CD14-positive monocyte (primary cell): ENCODE measurements around the gene ATRN. TPM values are rescaled to one million over a fixed set of nuclear protein-coding genes. Genes with fewer than 3 reads are reported as not detected.

Experiments
- DNase-seq, 3 donors: peaks; one replicate each; pipeline ENCODE4 v3.0.0-alpha.2; 2011 to 2022
- H2AFZ ChIP-seq: 2 replicates; pipeline ENCODE4 v1.6.0; 2012; ENCODE audit warnings: mild to moderate bottlenecking, low read depth, low read length, inconsistent platforms; ENCODE audit not compliant: insufficient read depth, poor library complexity, severe bottlenecking
- H3K27ac ChIP-seq, 2 donors: 1 replicate in 1 of 2; 2 replicates in 1 of 2; pipeline ENCODE4 v1.5.1; 2012 to 2013; ENCODE audit warnings: low read length in 2 of 2, control low read depth in 1 of 2, inconsistent platforms in 1 of 2, low read depth in 1 of 2, mild to moderate bottlenecking in 1 of 2
- H3K27me3 ChIP-seq, 2 donors: one replicate each; pipeline versions ENCODE4 v1.6.0 to v1.6.1; 2011 to 2013; ENCODE audit warnings: low read length in 2 of 2; ENCODE audit not compliant: control insufficient read depth in 2 of 2, insufficient read depth in 2 of 2
- H3K36me3 ChIP-seq, 2 donors: replicated peaks in 1 of 2; 1 replicate in 1 of 2; 2 replicates in 1 of 2; pipeline versions ENCODE4 v1.5.1 to v1.6.1; 2012 to 2013; ENCODE audit warnings: low read length in 2 of 2, control low read depth in 1 of 2, inconsistent platforms in 1 of 2, mild to moderate bottlenecking in 1 of 2; ENCODE audit not compliant: insufficient read depth in 2 of 2, control insufficient read depth in 1 of 2
- H3K4me1 ChIP-seq, 2 donors: 1 replicate in 1 of 2; 2 replicates in 1 of 2; pipeline versions ENCODE4 v1.5.1 to v1.6.1; 2012 to 2013; ENCODE audit warnings: low read length in 2 of 2, control low read depth in 1 of 2, inconsistent platforms in 1 of 2, mild to moderate bottlenecking in 1 of 2, moderate library complexity in 1 of 2; ENCODE audit not compliant: insufficient read depth in 2 of 2, control insufficient read depth in 1 of 2
- H3K4me2 ChIP-seq: replicated peaks from 2 replicates; pipeline ENCODE3; 2012; ENCODE audit warnings: low read length, moderate library complexity, mild to moderate bottlenecking; ENCODE audit not compliant: poor library complexity, severe bottlenecking; ENCODE audit errors: extremely low read depth
- H3K4me3 ChIP-seq, 3 experiments: fragments of 200-600 bp in 1 of 3; sonication (generic) in 1 of 3; replicated peaks in 1 of 3; 1 replicate in 2 of 3; 2 replicates in 1 of 3; pipeline ENCODE4 v1.5.1; 2011 to 2013; ENCODE audit warnings: low read length in 3 of 3, mild to moderate bottlenecking in 3 of 3, control low read depth in 2 of 3, low read depth in 2 of 3, inconsistent platforms in 1 of 3, moderate library complexity in 1 of 3
- H3K79me2 ChIP-seq: 2 replicates; pipeline ENCODE4 v1.6.0; 2012; ENCODE audit warnings: mild to moderate bottlenecking, control low read depth, inconsistent platforms, low read length, moderate library complexity; ENCODE audit not compliant: insufficient read depth
- H3K9ac ChIP-seq: 2 replicates; pipeline ENCODE4 v1.6.0; 2017; ENCODE audit warnings: low read length, mild to moderate bottlenecking; ENCODE audit not compliant: insufficient read depth, poor library complexity, severe bottlenecking
- H3K9me3 ChIP-seq, 2 donors: replicated peaks in 1 of 2; 1 replicate in 1 of 2; 2 replicates in 1 of 2; pipeline versions ENCODE4 v1.5.1 to v1.6.1; 2012 to 2013; ENCODE audit warnings: low read length in 2 of 2, control low read depth in 1 of 2; ENCODE audit not compliant: control insufficient read depth in 1 of 2, insufficient read depth in 1 of 2
- H4K20me1 ChIP-seq: 2 replicates; pipeline ENCODE4 v1.6.0; 2012; ENCODE audit warnings: mild to moderate bottlenecking, low read length, control low read depth, moderate library complexity; ENCODE audit not compliant: insufficient read depth
- H3K27ac Mint-ChIP-seq, 7 donors: one replicate each; pipeline ENCODE4 v1.8.0; 2020; ENCODE audit warnings: mild to moderate bottlenecking in 7 of 7, mixed read lengths in 7 of 7, moderate library complexity in 6 of 7, inconsistent platforms in 2 of 7
- H3K27me3 Mint-ChIP-seq, 3 donors: one replicate each; pipeline ENCODE4 v1.8.0; 2021 to 2022; ENCODE audit warnings: low read depth in 3 of 3, mild to moderate bottlenecking in 3 of 3, mixed read lengths in 3 of 3, moderate library complexity in 3 of 3, inconsistent platforms in 1 of 3
- H3K36me3 Mint-ChIP-seq, 2 donors: one replicate each; pipeline ENCODE4 v1.8.0; 2020; ENCODE audit warnings: mixed read lengths in 2 of 2, inconsistent platforms in 1 of 2, mild to moderate bottlenecking in 1 of 2
- H3K4me1 Mint-ChIP-seq: one replicate; pipeline ENCODE4 v1.8.0; 2020; ENCODE audit warnings: mild to moderate bottlenecking, mixed read lengths
- H3K4me3 Mint-ChIP-seq, 2 donors: one replicate each; pipeline ENCODE4 v1.8.0; 2020; ENCODE audit warnings: mild to moderate bottlenecking in 2 of 2, mixed read lengths in 2 of 2, moderate library complexity in 1 of 2
- H3K9me3 Mint-ChIP-seq, 7 donors: one replicate each; pipeline ENCODE4 v1.8.0; 2020 to 2022; ENCODE audit warnings: mixed read lengths in 7 of 7, mild to moderate bottlenecking in 6 of 7, moderate library complexity in 6 of 7, inconsistent platforms in 2 of 7
- CTCF ChIP-seq: fragments of 200-600 bp; IDR thresholded peaks from one replicate; pipeline ENCODE4 v1.8.0; 2022; ENCODE audit warnings: antibody characterized with exemption, mild to moderate bottlenecking
- WGBS: methylation state at CpG from one replicate; pipeline ENCODE4 v1.1.5; 2013; ENCODE audit warnings: missing lambda C conversion rate; ENCODE audit not compliant: insufficient coverage; 5-methylcytosine and 5-hydroxymethylcytosine counted together
- intact Hi-C, 2 donors: fragments of 100-400 bp; cut with micrococcal nuclease; formaldehyde crosslinking; loops; one replicate each; pipeline versions ENCODE4 v1.15.0 to v1.15.1; 2023
- polyA plus RNA-seq, 3 donors: library from polyadenylated mRNA; depleted of rRNA in 1 of 3; unstranded in 2 of 3; stranded (reverse) in 1 of 3; fragments of 300-500 nt in 2 of 3; fragments of >200 nt in 1 of 3; fragmentation: Illumina TruSeq in 2 of 3; gene quantifications; 1 replicate in 2 of 3; 2 replicates in 1 of 3; pipeline ENCODE4 v1.2.3, GENCODE V29; 2012 to 2021

ATRN gene
- polyA plus RNA-seq, 3 donors: 10.2 to 17.4 (median 11.5) TPM

GRCh38 chr20:3577366-3577765, 106.5 kb downstream of the ATRN start:
- DNase-seq: no peak
- no peak for TF ChIP-seq CTCF

GRCh38 chr20:3580412-3580811, 109.6 kb downstream of the ATRN start:
- H3K4me3 Mint-ChIP-seq: no peak overlapping the region
- Histone ChIP-seq H3K9me3 (no peaks in the 10 kb centered on the region), H3K79me2 (no peaks in the 10 kb centered on the region), H3K4me2 (no peak overlapping the region), H3K9ac (no peak overlapping the region), H3K27me3 (no peaks in the 10 kb centered on the region), H2AFZ (no peak overlapping the region), H3K27ac (no peak overlapping the region), H4K20me1 (no peaks in the 10 kb centered on the region), H3K4me3 (no peak overlapping the region), H3K4me1 (no peaks in the 10 kb centered on the region), H3K36me3 (peaks cover 81 to 100% of the 10 kb centered on the region in 2 donors)
- no peak for DNase-seq
- H3K4me1 Mint-ChIP-seq: no peaks in the 10 kb centered on the region
- H3K27ac Mint-ChIP-seq: no peak overlapping the region
- WGBS: 100% methylated on average over 3 of the region's 3 CpGs
- no peak for TF ChIP-seq CTCF
- H3K9me3 Mint-ChIP-seq: peaks cover 0 to 2% (median 0%) of the 10 kb centered on the region in 7 donors
- H3K36me3 Mint-ChIP-seq: peaks cover 85 to 96% of the 10 kb centered on the region in 2 donors
- H3K27me3 Mint-ChIP-seq: peaks cover 0 to 4% (median 0%) of the 10 kb centered on the region in 3 donors
- intact Hi-C loops: no loop called here

More at GRCh38 chr20:3577366-3577765, 106.5 kb downstream of the ATRN start:
- Histone ChIP-seq H3K4me2 (no peak overlapping the region), H3K9me3 (no peaks in the 10 kb centered on the region), H3K79me2 (no peaks in the 10 kb centered on the region), H2AFZ (no peak overlapping the region), H3K27ac (no peak overlapping the region), H4K20me1 (no peaks in the 10 kb centered on the region), H3K4me3 (no peak overlapping the region), H3K27me3 (no peaks in the 10 kb centered on the region), H3K36me3 (peaks cover 77 to 100% of the 10 kb centered on the region in 2 donors), H3K4me1 (no peaks in the 10 kb centered on the region), H3K9ac (no peak overlapping the region)
- H3K27ac Mint-ChIP-seq: peak overlapping the region in 2 of 7 donors; percentile 3 to 51
- H3K27me3 Mint-ChIP-seq: peaks cover 0 to 4% (median 0%) of the 10 kb centered on the region in 3 donors
- no CpG with 5 or more reads among the region's 1 CpG for WGBS
- intact Hi-C loops: no loop called here
- H3K9me3 Mint-ChIP-seq: no peaks in the 10 kb centered on the region
- no peak overlapping the region for H3K4me3 Mint-ChIP-seq
- H3K4me1 Mint-ChIP-seq: no peaks in the 10 kb centered on the region
- H3K36me3 Mint-ChIP-seq: peaks cover 77 to 92% of the 10 kb centered on the region in 2 donors
